HG03520 (cell line): ENCODE data around the gene GAB2.

ENCODE experiments used
- ATAC-seq: cut with Tn5 transposase; IDR thresholded peaks from one replicate; pipeline ENCODE4 v1.9.1; 2021; ENCODE audit warnings: mild to moderate bottlenecking, moderate library complexity; ENCODE audit not compliant: unreplicated experiment

GAB2 gene

DNA sequence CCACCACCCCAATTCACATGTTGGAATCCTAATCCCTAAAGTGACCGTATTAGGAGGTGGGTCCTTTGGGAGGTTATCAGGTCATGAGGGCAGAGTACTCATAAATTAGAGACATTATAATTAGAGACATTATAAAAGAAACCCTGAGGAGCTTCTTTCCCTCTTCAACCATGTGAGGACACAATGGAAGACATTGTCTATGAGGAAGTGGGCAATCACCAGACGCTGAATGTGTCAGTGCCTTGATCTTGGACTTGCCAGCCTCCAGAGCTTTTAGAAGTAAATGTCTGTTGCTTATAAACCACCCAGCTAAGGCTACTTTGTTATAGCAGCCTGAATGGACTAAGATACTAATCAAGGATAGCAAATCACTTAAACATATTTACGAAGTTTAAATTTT is 14.8 kb downstream of the GAB2 start:
- ATAC-seq: no peak

DNA sequence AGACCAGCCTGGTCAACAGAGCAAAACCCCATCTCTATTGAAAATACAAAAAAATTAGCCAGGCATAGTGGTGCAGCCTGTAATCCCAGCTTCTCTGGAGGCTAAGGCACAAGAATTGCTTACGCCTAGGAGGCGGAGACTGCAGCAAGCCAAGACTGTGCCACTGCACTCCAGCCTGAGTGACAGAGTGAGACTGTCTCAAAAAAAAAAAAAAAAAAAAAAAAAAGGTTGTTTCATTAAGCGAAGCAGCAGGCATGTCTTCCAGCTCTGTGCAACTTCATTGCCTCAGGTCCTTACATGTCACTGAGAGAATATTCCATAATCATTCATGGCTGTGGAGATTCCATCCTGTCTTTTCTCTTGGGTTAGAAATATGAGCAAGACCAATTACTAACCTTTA is 16.9 kb downstream of the GAB2 start:
- no peak for ATAC-seq

DNA sequence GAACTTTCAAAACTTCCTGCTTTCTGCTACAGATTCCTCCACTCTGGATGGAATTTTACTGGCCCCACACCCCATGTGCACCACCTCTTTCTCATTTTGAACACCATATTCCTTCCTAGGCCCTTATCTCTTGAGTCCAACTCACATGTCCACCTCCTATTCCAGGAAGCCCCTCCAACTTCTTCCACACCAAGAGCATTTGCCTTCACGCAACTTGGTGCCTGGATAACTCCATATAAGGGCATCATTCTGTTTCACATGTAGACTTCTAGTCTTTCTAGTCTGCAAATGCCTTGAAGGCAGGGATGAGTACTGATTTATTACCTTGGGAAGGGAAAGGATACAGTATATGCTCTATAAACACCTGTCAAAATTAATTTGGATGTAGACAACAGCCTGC is 17.5 kb downstream of the GAB2 start:
- ATAC-seq: no peak

DNA sequence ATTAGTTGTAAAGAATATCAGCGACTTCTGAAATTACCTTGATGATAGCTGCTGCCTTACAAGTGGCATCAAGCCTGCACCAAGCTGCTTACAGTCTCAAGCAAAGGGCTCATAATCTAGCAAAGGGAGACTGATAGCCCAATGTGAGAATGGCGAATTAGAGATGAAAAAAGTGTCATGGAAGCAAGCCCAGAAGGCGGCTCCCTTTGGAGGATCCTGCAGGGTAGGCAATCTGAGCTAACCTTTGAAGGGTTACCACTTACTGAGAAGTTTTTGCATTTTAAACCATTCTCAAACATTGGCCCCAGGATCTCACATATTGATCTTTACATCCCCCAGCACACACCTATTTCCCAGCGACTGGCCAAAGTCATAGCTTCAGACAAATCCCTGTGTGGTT is 18.5 kb downstream of the GAB2 start:
- ATAC-seq: no peak

DNA sequence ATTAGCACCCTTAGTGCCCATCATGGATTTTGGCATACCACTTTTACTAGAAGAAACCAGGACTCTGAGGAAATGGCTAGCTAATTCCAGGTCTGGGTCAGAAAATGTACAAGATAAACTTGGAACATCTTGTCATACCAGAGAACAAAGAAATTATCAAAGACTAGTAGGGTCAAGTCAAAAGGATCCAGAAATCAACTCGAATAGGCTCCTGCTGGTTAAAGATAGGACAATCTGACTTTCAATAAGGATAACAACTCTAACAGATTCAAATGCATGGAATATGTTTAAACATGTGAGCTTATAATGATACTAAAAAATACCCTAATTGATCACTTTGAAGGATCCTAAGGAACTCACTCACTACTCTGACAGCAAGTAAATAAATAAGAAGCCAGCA is 18.9 kb downstream of the GAB2 start:
- no peak for ATAC-seq

DNA sequence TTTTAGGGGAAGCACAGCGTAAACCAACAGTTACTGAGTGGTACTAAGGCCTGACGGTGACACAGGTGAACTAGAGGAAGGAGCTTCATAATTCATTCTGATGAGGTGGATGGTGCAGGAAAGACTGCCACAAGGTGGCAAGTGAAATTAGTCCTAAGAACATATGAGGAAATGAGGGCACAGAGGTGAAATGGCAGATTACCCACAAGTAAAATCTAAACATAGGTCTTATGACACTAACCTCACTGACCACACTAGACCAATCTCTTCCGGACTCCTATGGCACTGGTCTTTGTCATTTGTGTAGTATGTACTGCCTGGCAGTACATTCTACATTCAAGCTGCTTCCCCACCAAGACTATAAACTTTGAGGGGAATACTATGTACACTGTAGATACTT is 20.2 kb downstream of the GAB2 start:
- peak; percentile 73 for ATAC-seq

DNA sequence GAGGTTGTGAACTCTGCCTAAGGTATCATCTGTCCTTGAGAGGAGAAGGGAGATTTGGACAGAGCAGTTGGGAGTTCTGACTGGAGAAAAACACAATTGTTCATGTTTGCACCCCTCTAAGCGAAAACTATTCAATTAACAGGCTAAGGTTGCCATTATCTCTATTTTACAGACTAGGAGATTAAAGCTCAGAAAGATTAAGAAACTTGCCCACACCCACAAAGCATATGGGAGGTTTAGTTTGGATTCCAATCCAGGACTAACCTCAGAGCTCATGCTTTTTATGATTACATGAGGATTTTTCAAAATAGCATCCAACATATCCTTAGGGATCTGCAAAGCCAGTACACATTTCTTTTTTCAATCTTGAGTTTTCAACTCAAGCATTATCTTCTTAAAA is 22.0 kb downstream of the GAB2 start:
- no peak for ATAC-seq

DNA sequence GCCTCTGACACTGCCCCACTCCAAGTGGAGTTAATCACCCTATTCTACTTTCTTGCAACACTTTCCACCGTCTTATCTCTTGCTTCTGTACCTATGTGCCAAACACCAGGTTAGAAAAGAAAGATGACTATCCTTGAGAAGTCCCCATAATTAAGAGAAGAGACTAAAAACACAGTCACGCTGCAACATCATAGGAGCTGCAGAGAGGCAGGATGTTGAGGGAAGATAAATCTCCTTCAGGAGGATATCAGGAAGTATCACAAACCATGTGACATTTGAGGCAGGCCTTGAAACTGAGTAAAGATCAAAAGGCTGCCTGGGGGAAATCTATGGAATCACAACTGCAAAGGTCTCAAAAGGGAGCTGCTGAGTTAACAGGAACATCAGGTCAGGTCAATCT is 24.8 kb downstream of the GAB2 start:
- ATAC-seq: no peak

DNA sequence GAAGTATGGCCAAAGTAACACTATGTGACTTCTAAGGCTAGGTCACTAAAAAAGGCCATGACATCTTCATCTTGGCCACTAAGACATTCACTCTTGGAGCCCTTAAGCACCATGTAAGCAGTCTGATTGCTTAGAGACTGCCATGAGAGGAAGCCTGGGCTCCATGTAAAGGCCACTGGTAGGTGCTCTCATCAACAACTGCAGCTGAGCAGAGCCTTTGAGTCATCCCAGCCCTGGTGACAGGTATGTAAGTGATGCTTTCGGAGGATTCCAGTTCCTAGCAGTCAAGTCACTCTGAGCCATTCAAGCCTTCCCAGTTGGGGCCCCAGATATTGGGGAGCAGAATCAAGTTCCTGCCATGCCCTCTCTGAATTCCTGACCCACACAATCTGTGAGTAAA is 26.2 kb downstream of the GAB2 start:
- ATAC-seq: no peak

DNA sequence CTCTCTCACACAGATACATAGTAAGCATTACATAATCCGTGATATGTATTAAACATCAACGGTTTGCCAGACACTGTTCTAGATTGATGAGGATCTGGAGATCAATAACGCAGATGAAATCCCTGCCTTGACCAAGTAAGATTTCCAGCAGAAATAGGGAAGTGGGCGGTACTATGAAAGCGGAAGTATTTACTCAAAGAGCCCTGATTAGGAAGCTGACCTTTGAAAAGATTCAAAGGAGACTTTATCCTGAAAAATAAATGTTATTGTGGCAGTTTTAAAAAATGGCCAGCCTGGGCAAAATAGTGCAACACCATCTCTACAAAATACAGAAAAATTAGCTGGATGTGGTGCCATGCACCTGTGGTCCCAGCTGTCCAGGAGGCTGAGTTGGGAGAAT is 26.8 kb downstream of the GAB2 start:
- ATAC-seq: no peak

DNA sequence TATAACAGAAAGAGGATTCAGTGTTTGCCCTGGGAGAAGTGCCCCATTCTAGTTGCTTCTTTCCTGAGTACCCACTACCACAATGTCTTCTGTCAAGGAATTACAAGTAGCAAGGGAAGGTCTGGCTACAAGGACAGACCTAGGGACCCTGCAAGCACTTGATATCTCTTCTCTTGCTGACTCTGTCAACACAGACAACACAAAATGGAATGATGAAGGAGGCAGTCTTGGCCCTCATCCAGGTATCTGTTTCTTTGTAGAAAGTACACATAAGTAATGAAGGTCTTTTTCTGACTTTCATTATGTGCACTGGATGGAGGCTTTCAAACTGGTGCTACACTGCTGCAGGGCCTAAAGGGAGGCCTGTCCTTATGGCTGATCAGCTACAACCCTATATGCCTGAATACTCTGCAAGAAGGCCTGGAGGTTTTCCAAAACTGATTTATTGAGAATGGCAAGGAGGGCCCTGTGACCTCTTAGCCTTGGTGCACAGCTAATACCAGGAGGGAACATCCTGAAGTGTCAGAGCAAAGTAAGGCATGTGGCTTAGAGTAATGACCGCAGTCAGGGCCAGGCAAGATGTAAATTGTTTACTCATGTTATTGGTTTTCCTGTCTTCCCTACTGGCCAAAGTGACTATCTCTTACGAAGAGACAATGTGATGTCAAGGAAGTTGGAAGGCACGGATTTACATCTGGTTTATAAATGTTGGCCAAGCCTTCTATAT is 31.2 kb downstream of the GAB2 start:
- no peak for ATAC-seq

DNA sequence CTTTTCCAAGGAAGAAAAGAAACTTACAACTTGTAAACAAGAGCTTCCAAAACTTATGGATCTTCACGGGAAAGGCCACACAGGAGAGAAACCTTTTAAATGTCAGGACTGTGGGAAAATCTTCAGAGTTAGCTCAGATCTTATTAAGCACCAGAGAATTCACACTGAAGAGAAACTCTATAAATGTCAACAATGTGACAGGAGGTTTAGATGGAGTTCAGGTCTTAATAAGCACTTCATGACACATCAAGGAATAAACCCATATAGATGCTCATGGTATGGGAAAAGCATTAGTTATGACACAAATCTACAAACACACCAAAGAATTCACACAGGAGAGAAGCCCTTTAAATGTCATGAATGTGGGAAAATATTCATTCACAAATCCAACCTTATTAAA is 32.4 kb downstream of the GAB2 start:
- no peak for ATAC-seq

DNA sequence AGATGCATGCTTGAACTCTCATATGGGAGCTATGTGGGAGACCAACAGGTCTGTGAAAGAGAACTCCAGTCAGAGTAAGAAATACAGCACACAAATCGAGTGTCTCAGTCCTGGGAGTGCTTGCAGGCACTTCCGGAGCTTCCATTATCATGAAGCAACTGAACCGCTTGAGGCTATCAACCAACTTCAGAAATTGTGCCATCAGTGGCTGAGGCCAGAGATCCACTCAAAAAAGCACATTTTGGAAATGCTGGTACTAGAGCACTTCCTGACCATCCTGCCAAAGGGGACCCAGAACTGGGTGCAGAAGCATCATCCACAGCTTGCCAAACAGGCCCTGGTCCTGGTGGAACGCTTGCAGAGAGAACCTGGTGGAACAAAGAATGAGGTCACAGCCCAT is 33.4 kb downstream of the GAB2 start:
- ATAC-seq: no peak

DNA sequence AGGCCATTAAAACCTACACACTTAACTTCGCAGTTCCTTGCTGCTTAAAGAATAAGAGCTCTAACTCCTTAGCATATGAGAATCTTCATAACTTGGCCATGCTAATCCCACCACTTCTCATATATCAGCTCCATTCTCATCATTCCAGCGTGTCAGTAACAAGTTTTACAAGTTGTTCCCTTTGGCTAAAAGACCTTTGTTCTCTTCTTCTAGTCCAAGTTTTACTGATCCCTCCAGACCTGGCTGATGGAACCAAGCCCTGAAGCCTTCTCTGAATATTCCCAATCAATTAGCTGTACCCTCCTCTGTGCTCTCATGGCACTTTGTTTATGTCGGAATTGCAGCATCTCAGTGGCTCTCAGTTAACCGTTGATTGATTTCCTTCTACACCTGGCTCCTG is 35.8 kb downstream of the GAB2 start:
- ATAC-seq: no peak

DNA sequence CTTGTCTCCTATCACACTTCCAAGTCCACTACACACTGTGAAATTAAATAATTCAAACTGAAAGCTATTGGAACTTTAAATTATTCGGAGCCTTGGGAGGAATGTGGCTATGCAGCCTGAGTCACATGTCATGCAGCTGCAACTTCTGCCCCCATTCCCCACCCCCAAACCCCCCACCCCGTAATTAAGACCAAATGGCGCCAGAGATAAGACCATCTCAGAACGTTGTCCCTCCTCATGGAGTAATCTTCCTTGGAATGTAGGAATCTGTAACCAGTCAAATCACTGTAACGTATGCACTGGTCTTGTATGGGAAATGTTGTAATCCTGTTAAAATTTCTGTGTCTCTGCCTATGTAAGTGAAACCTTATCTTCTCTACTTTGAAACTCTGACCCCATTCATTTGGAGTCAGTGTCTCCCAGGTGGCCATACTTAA is 37.0 kb downstream of the GAB2 start:
- no peak for ATAC-seq

DNA sequence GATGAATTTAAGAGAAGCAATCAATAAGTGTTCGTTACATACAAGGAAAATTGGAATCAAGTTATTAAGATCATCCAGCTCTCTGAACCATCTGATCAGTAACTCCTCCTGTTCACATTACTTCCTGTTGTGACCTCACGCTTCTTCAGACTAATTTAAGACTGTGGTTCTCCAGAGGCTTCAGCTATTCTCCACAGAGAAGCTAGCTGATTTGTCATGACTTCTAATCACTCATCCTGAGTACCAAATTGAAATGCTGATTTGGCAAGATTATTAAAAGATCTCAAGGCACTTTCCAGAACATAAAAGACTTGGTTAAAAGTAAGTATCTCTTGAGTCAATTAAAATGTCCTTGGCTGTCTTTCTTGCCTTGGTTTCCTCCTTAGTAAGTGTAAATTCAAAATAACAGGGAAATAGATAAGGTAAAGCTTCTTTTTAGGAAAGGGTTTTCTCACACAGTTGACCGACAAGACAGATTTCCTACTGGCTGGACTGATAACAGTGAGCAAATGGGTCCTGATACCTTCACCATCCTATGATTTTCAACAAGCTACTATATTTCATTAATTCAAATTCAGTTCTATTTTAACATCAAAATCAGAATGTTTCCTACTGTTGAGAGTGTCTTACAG is 38.5 kb downstream of the GAB2 start:
- no peak for ATAC-seq

DNA sequence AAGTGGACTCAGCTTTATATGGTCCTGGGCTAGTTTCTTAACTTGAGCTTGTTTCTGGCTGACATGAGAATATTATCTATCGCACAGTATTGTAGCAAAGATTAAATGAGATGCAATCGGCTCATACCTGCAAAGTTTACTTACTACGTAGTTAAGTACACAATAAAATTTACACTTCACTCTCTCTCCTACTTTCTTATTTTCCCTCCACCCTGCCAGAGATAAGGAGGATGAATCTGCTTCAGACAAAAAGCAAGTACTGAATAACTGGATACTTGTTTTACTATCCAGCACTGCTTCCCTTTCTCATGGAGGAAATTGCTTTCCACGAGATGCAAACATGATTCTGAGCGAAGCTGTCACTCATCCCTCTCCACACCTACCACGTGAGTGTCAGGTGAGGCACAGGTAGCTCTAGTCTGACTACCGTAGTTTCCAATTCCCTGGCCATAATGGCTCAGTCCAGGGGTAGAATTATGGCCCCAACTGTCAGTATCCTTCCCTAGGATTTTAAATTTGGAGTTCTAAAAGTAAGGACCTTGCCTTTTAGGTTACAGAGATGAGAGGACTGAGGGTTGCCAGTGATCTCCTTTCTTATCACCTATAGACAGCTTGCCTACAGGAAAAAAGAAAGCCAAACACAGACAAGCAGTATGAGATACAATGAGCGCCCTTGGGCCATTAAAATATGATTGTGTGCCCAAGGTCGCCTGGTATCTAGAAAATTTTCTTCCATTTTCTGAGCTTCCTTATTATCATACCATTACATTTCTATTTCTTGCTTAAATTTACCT is 39.8 kb downstream of the GAB2 start:
- ATAC-seq: no peak

DNA sequence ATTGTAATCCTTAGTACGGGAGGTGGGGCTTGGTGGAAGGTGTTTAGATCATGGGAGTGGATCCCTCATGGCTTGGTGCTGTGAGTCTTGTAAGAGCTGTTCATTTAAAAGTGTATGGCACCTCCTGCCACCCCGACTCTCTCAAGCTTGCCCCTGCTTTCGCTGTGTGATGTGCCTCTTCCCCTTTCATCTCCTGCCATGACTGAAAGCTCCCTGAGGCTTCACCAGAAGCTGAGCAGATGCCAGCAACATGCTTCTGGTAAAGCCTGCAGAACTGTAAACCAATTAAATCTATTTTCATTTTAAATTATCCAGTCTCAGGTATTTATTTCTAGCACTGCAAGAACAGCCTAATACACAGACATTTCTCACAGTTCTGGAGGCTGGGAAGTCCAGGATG is 40.8 kb downstream of the GAB2 start:
- ATAC-seq: no peak

DNA sequence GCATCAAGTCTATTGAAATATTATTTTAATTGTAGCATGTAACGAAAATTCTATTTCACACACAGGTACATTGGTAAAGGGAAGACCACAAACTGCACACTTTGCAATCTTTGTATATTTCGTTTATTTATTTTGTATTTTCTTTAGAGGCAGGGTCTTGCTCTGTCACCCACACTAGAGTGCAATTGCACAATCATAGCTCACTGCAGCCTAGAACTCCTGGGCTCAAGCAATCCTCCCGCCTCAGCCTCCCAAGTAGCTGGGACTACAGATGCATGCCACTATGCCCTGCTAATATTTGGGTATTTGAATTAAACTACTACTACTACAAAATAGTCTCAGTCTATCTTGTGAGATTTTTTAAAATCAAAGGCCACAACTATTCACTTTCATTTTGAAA is 42.7 kb downstream of the GAB2 start:
- ATAC-seq: no peak

DNA sequence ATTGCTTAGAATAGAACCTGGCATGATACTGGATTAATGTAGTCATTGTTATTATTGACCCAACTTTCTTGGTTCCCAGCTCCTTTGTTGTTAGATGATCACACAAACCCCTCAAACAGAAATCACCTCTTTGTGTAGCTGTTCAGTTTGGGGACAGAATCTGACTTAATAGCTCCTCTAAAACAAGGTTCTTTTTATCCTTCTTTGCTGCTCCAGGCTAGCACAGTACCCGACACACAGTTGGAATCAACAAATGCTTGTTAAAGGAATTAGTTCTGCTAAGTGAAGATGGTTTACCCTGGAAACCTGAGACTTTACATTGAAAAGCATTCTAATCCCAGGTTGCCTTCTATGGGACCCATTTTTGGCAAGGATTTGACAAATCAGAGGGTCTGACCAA is 43.9 kb downstream of the GAB2 start:
- ATAC-seq: no peak

DNA sequence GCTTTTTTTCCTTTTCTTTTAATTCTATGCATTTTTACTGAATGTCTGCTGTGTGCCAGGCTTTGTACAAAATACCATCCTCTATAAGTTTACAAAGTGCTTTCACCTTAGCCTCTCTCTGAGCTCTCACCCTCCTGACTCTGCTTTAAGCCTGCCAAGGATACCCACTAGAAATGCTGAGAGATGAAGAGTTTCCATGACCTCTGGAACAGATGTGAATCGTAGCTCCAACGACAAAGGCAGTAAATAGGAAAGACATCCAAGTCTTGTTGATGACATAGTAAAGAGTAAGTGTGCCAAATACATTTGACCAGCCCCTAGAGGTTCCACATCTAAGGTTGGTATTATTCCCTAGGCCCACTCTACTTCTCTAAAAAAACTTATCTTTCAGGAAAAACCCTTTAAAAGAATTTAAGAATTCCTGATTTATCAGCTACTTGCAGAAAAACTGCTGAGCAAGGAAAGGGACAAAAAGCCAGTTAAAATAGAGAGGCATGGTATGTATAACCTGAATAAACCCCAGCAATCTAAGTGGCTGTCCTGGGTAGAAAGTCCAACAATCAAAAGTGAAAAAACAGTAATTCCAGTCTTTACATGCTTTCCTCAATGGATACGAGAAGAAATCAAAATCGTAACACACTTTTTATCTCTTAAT is 45.4 kb downstream of the GAB2 start:
- no peak for ATAC-seq
